Esophagus squamous epithelium (tissue), 5 donors: ENCODE data around the gene NUBP2. TPM values are rescaled to one million over a fixed set of nuclear protein-coding genes. Genes with fewer than 3 reads are reported as not detected.

Source experiments
- DNase-seq: peaks from one replicate; lab custom pipeline; 2025; lab: John Stamatoyannopoulos, UW
- H3K27ac ChIP-seq, 4 donors: fragments of 200-600 bp; sonication (generic); one replicate each; pipeline ENCODE4 v1.5.1; 2016 to 2019; ENCODE audit warnings: mild to moderate bottlenecking in 1 of 4
- H3K27me3 ChIP-seq, 4 donors: fragments of 200-600 bp; sonication (generic); 1 replicate in 3 of 4; 2 replicates in 1 of 4; pipeline versions ENCODE4 v1.5.1 to v1.6.0; 2017 to 2021; ENCODE audit warnings: antibody characterized with exemption in 1 of 4
- H3K36me3 ChIP-seq, 3 donors: fragments of 200-600 bp; sonication (generic); one replicate each; pipeline ENCODE4 v1.5.1; 2016 to 2019
- H3K4me1 ChIP-seq, 3 donors: fragments of 200-600 bp; sonication (generic); one replicate each; pipeline ENCODE4 v1.5.1; 2017 to 2019
- H3K4me3 ChIP-seq, 4 donors: fragments of 200-600 bp; sonication (generic); 1 replicate in 3 of 4; 2 replicates in 1 of 4; pipeline ENCODE4 v1.5.1; 2016 to 2019; ENCODE audit warnings: mild to moderate bottlenecking in 2 of 4, moderate library complexity in 1 of 4
- H3K9me3 ChIP-seq, 3 donors: fragments of 200-600 bp; sonication (generic); one replicate each; pipeline ENCODE4 v1.5.1; 2016 to 2019
- POLR2A ChIP-seq, 4 donors: fragments of 450-650 bp; IDR thresholded peaks; one replicate each; pipeline ENCODE4 v1.6.1; 2017; ENCODE audit warnings: antibody characterized with exemption in 4 of 4, mild to moderate bottlenecking in 4 of 4, moderate library complexity in 3 of 4
- WGBS, 2 donors: methylation state at CpG; one replicate each; pipeline ENCODE4 v1.1.5; 2018; 5-methylcytosine and 5-hydroxymethylcytosine counted together
- intact Hi-C: fragments of 100-400 bp; cut with DNase I; formaldehyde crosslinking; loops from one replicate; pipeline ENCODE4 v1.15.0; 2022
- total RNA-seq, 4 donors: library from RNA; depleted of rRNA; stranded (reverse); fragments of >200 nt; gene quantifications; one replicate each; pipeline ENCODE4 v1.1.0, GENCODE V29; 2016
- TF ChIP-seq, protein P1 (sequence below), 6 experiments: fragments of 450-650 bp in 4 of 6; fragments of 200-600 bp in 2 of 6; sonication (generic) in 2 of 6; IDR thresholded peaks; one replicate each; pipeline ENCODE4 v1.5.1; 2016 to 2019; ENCODE audit warnings: antibody characterized with exemption in 6 of 6, mild to moderate bottlenecking in 4 of 6, moderate library complexity in 4 of 6
- donor health status: DM: yes; HTN: yes; CAD: no.

The NUBP2 gene
- total RNA-seq, 4 donors from 2014 or later = 71.4 to 91.5 (median 79.5) TPM

DNA sequence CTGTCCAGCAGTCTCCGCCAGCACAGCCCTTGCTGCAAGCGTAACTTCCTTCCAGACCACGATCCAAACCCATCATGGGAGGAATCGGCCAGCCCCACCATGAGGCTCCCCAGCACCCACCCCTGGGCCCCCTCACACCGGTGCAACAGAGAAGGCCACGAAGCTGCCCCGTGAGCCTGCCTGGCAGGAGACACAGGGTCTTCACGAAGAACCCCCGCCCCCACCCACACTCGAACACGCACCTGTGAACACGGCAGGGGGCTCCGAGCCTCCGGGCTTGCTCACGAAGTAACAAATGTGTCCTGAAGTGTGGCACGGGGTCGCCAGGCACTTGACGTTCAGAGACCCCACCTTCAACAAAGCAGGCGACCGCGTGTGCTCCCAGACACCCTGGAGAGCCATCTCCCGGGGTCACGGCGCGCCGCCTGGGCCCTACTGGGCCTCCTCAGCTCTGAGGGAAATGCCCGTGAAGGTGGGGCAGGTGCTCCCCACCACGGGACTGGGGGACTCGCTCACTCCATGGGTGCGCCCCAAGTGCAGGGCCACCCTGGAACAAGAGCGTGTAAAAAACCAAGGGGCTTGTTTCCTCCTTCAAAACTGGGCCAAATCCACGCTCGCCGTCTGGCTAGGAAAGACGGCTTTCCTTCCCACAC, 36.2 kb downstream of the NUBP2 start:
- H3K4me1 ChIP-seq = peaks cover 0 to 19% (median 0%) of the 10 kb centered on the region in 3 donors
- no peak for DNase-seq
- no peak overlapping the region for H3K27ac ChIP-seq
- intact Hi-C loops = no loop called here
- no peaks in the 10 kb centered on the region for H3K9me3 ChIP-seq
- H3K4me3 ChIP-seq = no peak overlapping the region
- peaks cover 25 to 88% (median 39%) of the 10 kb centered on the region in 3 donors for H3K36me3 ChIP-seq
- TF ChIP-seq POLR2A (IDR thresholded peaks at IDR 0.05) = no peak
- TF ChIP-seq, protein P1, sequence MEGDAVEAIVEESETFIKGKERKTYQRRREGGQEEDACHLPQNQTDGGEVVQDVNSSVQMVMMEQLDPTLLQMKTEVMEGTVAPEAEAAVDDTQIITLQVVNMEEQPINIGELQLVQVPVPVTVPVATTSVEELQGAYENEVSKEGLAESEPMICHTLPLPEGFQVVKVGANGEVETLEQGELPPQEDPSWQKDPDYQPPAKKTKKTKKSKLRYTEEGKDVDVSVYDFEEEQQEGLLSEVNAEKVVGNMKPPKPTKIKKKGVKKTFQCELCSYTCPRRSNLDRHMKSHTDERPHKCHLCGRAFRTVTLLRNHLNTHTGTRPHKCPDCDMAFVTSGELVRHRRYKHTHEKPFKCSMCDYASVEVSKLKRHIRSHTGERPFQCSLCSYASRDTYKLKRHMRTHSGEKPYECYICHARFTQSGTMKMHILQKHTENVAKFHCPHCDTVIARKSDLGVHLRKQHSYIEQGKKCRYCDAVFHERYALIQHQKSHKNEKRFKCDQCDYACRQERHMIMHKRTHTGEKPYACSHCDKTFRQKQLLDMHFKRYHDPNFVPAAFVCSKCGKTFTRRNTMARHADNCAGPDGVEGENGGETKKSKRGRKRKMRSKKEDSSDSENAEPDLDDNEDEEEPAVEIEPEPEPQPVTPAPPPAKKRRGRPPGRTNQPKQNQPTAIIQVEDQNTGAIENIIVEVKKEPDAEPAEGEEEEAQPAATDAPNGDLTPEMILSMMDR (IDR thresholded peaks at IDR 0.05) = no peak
- H3K27me3 ChIP-seq = no peaks in the 10 kb centered on the region
- WGBS, 2 donors = 57% methylated on average over 1 of the region's 35 CpGs; no CpG with 5 or more reads in 1 of the 2 donors

DNA sequence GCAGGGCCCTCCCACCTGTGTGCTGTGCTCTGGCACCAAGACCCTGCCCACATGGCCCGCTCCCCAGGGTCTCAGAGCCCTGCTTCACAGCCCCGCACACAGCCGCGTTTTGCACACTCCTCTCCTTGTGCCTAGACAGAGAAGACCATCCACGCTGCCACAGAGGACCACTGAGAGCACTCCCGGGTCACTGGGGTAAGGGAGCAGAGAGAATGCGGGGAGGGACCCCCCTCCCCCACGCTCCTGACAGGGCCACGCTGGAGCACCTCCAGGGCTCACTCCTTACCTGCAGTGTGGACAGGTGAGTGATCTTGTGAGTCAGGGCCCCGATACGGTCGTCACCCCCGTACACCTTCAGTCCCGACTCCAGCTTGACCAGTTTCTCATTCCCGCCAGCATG, 36.9 kb downstream of the NUBP2 start:
- H3K4me3 ChIP-seq = no peak overlapping the region
- peaks cover 0 to 25% (median under 1%) of the 10 kb centered on the region in 3 donors for H3K4me1 ChIP-seq
- H3K27me3 ChIP-seq = no peaks in the 10 kb centered on the region
- H3K36me3 ChIP-seq = peaks cover 25 to 82% (median 39%) of the 10 kb centered on the region in 3 donors
- intact Hi-C loops = no loop called here
- H3K27ac ChIP-seq = no peak overlapping the region
- no peak for DNase-seq
- TF ChIP-seq, protein P1 (IDR thresholded peaks at IDR 0.05) = no peak
- H3K9me3 ChIP-seq = no peaks in the 10 kb centered on the region
- WGBS, 2 donors = 80 to 93% methylated on average over 3 to 8 of the region's 15 CpGs

DNA sequence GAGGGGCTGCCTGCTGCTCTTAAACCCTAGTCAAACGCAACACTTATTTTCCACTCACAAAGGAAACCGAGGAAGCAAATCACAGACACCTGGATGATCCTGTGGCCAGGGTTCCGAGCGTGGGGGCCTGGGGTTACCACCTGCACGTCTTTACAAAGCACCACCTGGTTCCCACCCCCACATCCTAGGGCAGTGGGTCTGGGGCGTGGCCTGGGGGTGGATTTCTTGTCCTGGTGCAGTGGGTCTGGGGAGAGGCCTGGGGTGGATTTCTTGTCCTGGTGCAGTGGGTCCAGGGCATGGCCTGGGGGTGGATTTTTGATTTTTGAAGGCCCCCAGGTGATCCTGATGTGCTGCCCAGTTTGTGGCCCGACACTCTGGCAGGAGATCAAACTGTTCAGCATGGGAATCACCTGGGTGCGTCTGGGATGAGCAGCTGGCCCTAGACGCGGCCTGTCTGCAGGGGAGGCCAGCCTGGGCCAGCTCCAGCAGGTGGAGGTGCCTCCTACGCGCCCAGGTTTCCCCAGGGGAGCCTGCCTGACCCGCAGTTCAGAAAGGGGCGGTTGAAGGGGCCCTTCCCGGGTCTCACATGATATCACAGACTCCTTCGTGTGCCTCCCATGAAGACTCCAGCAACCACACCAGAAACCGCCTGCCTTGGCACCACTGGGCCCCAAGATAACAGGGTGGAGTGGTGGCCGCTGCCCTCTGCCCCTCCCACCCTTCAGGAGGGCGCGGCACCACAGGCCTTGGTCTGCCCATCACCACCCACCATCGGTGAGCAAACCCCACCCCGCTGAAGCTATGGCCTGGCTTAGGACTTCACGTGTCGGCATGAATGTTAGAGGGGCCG, 37.6 kb downstream of the NUBP2 start:
- 94 to 100% methylated on average over 3 to 5 of the region's 25 CpGs for WGBS, 2 donors
- intact Hi-C loops = no loop called here
- no peaks in the 10 kb centered on the region for H3K27me3 ChIP-seq
- H3K9me3 ChIP-seq = no peaks in the 10 kb centered on the region
- H3K4me1 ChIP-seq = peaks cover 6 to 32% (median 7%) of the 10 kb centered on the region in 3 donors
- no peak overlapping the region for H3K27ac ChIP-seq
- TF ChIP-seq, protein P1 (IDR thresholded peaks at IDR 0.05) = no peak
- TF ChIP-seq POLR2A (IDR thresholded peaks at IDR 0.05) = no peak
- H3K36me3 ChIP-seq = peaks cover 25 to 77% (median 39%) of the 10 kb centered on the region in 3 donors
- no peak overlapping the region for H3K4me3 ChIP-seq
- DNase-seq = no peak

DNA sequence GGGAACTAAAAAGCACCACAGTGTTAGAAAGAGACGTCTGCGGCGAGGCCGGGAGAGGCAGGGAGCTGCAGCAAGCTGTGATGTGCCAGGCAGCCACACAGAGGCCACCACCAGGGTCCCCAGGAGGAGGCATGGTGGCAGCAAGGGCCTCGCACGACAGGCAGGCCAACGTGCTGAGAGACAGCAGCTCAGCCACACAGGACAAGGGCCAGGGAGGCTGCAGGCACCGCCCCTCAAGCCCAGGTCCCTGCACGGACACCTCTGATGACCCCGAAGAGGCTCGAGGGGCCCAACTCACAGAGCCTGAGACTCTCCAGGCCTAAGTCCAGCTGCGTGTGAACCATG, 38.2 kb downstream of the NUBP2 start:
- Histone ChIP-seq H3K9me3 (no peaks in the 10 kb centered on the region), H3K27ac (no peak overlapping the region), H3K4me1 (peaks cover 12 to 38% (median 12%) of the 10 kb centered on the region in 3 donors), H3K36me3 (peaks cover 25 to 71% (median 39%) of the 10 kb centered on the region in 3 donors), H3K4me3 (no peak overlapping the region), H3K27me3 (no peaks in the 10 kb centered on the region)
- intact Hi-C loops = no loop called here
- 90% methylated on average over 2 of the region's 12 CpGs; no CpG with 5 or more reads in 1 of the 2 donors for WGBS, 2 donors
- no peak for DNase-seq
- TF ChIP-seq, protein P1 (IDR thresholded peaks at IDR 0.05) = no peak
- TF ChIP-seq POLR2A (IDR thresholded peaks at IDR 0.05) = no peak
